B cell (primary cell): ENCODE measurements around the gene RFX8. TPM values are rescaled to one million over a fixed set of nuclear protein-coding genes. Genes with fewer than 3 reads are reported as not detected.

Source experiments
- ATAC-seq: fragments of 200-7000 bp; cut with Tn5 transposase; one replicate; pipeline ENCODE4 v1.10.0; 2021; ENCODE audit warnings: low read depth, mild to moderate bottlenecking, moderate number of reproducible peaks, moderate library complexity
- CTCF ChIA-PET: fragments of 350-600 bp; sonication (Branson Sonifier 250); formaldehyde crosslinking; loops from one replicate; lab custom pipeline; 2021; ENCODE audit warnings: antibody characterized with exemption, inconsistent platforms; lab: Charles Lee
- POLR2A ChIA-PET: fragments of 350-600 bp; sonication (Branson Sonifier 250); formaldehyde crosslinking; loops from one replicate; lab custom pipeline; 2021; ENCODE audit warnings: antibody characterized with exemption; lab: Charles Lee
- DNase-seq: peaks from one replicate; pipeline ENCODE4 v3.0.0; 2013
- H2AFZ ChIP-seq: 2 replicates; pipeline ENCODE4 v1.6.1; 2012; ENCODE audit warnings: mild to moderate bottlenecking, low read depth, low read length; ENCODE audit not compliant: insufficient read depth, poor library complexity, severe bottlenecking
- H3K27ac ChIP-seq, 2 donors: 1 replicate in 1 of 2; 2 replicates in 1 of 2; pipeline ENCODE4 v1.5.1; 2012 to 2013; ENCODE audit warnings: low read length in 2 of 2, mild to moderate bottlenecking in 2 of 2, moderate library complexity in 1 of 2
- H3K27me3 ChIP-seq, 4 experiments: fragments of 200-600 bp in 1 of 4; sonication (generic) in 1 of 4; replicated peaks in 1 of 4; 1 replicate in 2 of 4; 2 replicates in 2 of 4; pipeline versions ENCODE4 v1.6.1 to v1.7.0; 2013 to 2016; ENCODE audit warnings: low read length in 3 of 4, mild to moderate bottlenecking in 2 of 4, mixed read lengths in 1 of 4, moderate library complexity in 1 of 4; ENCODE audit not compliant: insufficient read depth in 4 of 4, control insufficient read depth in 3 of 4; ENCODE audit errors: control extremely low read depth in 1 of 4
- H3K36me3 ChIP-seq, 2 experiments: replicated peaks in 1 of 2; 1 replicate in 1 of 2; 2 replicates in 1 of 2; pipeline versions ENCODE4 v1.6.1 to v1.7.1; 2013; ENCODE audit warnings: low read length in 1 of 2; ENCODE audit not compliant: insufficient read depth in 2 of 2, control insufficient read depth in 1 of 2; ENCODE audit errors: control extremely low read depth in 1 of 2, extremely low read depth in 1 of 2
- H3K4me1 ChIP-seq, 2 donors: fragments of 200-600 bp in 1 of 2; sonication (generic) in 1 of 2; 1 replicate in 1 of 2; 2 replicates in 1 of 2; pipeline versions ENCODE4 v1.5.1 to v1.6.1; 2013 to 2017; ENCODE audit warnings: low read length in 2 of 2; ENCODE audit not compliant: control insufficient read depth in 2 of 2, insufficient read depth in 2 of 2
- H3K4me2 ChIP-seq: replicated peaks from 2 replicates; pipeline ENCODE3; 2012; ENCODE audit warnings: mild to moderate bottlenecking, low read depth, low read length; ENCODE audit not compliant: poor library complexity, severe bottlenecking
- H3K4me3 ChIP-seq, 5 experiments: fragments of 200-600 bp in 1 of 5; sonication (generic) in 1 of 5; 1 replicate in 3 of 5; 2 replicates in 2 of 5; pipeline versions ENCODE4 v1.5.1 to v1.7.0; 2011 to 2016; ENCODE audit warnings: low read length in 4 of 5, mild to moderate bottlenecking in 4 of 5, low read depth in 2 of 5, control low read depth in 1 of 5, moderate library complexity in 1 of 5; ENCODE audit not compliant: insufficient read depth in 1 of 5; ENCODE audit errors: control extremely low read depth in 1 of 5, extremely low read depth in 1 of 5
- H3K79me2 ChIP-seq: fragments of 200-600 bp; sonication (generic); one replicate; pipeline ENCODE4 v1.6.0; 2016; ENCODE audit warnings: low read length; ENCODE audit not compliant: control insufficient read depth, insufficient read depth
- H3K9ac ChIP-seq: fragments of 200-600 bp; sonication (generic); 2 replicates; pipeline ENCODE4 v1.6.1; 2017; ENCODE audit warnings: mild to moderate bottlenecking, low read length, moderate library complexity
- H3K9me3 ChIP-seq, 3 donors: one replicate each; pipeline versions ENCODE4 v1.6.1 to v1.7.1; 2013; ENCODE audit warnings: low read length in 2 of 3; ENCODE audit not compliant: control insufficient read depth in 2 of 3, insufficient read depth in 1 of 3; ENCODE audit errors: control extremely low read depth in 1 of 3
- H4K20me1 ChIP-seq: 2 replicates; pipeline ENCODE4 v1.6.0; 2012; ENCODE audit warnings: mild to moderate bottlenecking, low read length; ENCODE audit not compliant: insufficient read depth, control insufficient read depth, poor library complexity, severe bottlenecking
- H3K27ac Mint-ChIP-seq: one replicate; pipeline ENCODE4 v1.8.0; 2021; ENCODE audit warnings: mixed read lengths
- H3K27me3 Mint-ChIP-seq: one replicate; pipeline ENCODE4 v1.8.0; 2021; ENCODE audit warnings: mixed read lengths
- H3K4me1 Mint-ChIP-seq: one replicate; pipeline ENCODE4 v1.8.0; 2021; ENCODE audit warnings: mixed read lengths
- H3K4me3 Mint-ChIP-seq: one replicate; pipeline ENCODE4 v1.8.0; 2021; ENCODE audit warnings: mixed read lengths
- H3K9me3 Mint-ChIP-seq: one replicate; pipeline ENCODE4 v1.8.0; 2022; ENCODE audit warnings: mixed read lengths; ENCODE audit not compliant: insufficient read depth
- CTCF ChIP-seq: fragments of 200-600 bp; IDR thresholded peaks from one replicate; pipeline ENCODE4 v1.8.0; 2022; ENCODE audit warnings: antibody characterized with exemption, mild to moderate bottlenecking
- EZH2 ChIP-seq: IDR thresholded peaks from 2 replicates; pipeline ENCODE4 v1.6.1; 2012; ENCODE audit warnings: borderline replicate concordance, low read depth, mild to moderate bottlenecking, moderate library complexity, low read length; ENCODE audit not compliant: insufficient read depth, poor library complexity, severe bottlenecking
- WGBS: methylation state at CpG from one replicate; pipeline ENCODE4 v1.1.5; 2013; ENCODE audit warnings: missing lambda C conversion rate; ENCODE audit not compliant: insufficient coverage; 5-methylcytosine and 5-hydroxymethylcytosine counted together
- intact Hi-C: fragments of 100-400 bp; cut with micrococcal nuclease; formaldehyde crosslinking; loops from one replicate; pipeline ENCODE4 v1.10.0; 2022
- polyA plus RNA-seq: library from polyadenylated mRNA; depleted of rRNA; stranded (reverse); fragments of >200 nt; gene quantifications from 2 replicates; pipeline ENCODE4 v1.2.3, GENCODE V29; 2012
- total RNA-seq, 2 donors: library from RNA; stranded (reverse); fragments of 120-200 nt in 1 of 2; gene quantifications; 1 replicate in 1 of 2; 2 replicates in 1 of 2; pipeline versions ENCODE4 v1.2.3 to v1.2.4, GENCODE V29; 2013 to 2022

RFX8 gene
- total and polyA plus RNA-seq, 2 donors (not counting 1 experiment from before 2014, with no cell fraction given): not detected

GRCh38 chr2:101408925-101409324 lies 66.0 kb downstream of the RFX8 start:
- Histone ChIP-seq H2AFZ (no peak overlapping the region), H3K36me3 (no peaks in the 10 kb centered on the region), H3K9me3 (no peaks in the 10 kb centered on the region), H3K4me1 (peaks cover 18 to 23% of the 10 kb centered on the region in 2 donors), H3K4me3 (no peak overlapping the region), H3K27ac (no peak overlapping the region), H4K20me1 (no peaks in the 10 kb centered on the region), H3K79me2 (no peaks in the 10 kb centered on the region), H3K4me2 (no peak overlapping the region), H3K9ac (no peak overlapping the region), H3K27me3 (no peaks in the 10 kb centered on the region)
- intact Hi-C loops: loop anchor here (10.0 kb wide), 1 partner anchor 394 kb away; no protein-coding TSS in a partner anchor
- no peak for DNase-seq
- ChIA-PET POLR2A (interaction anchor here (0.6 kb wide), 1 partner anchor 17 kb away, joined by 3 read pairs; no protein-coding TSS in a partner anchor), CTCF (interaction anchor here (0.6 to 1.9 kb wide), 5 partner anchors 8 to 422 kb away, joined by 3 to 9 read pairs (median 4); no protein-coding TSS in a partner anchor)
- H3K4me1 Mint-ChIP-seq: peaks cover 17% of the 10 kb centered on the region
- ATAC-seq: no peak
- WGBS: 98% methylated on average over 5 of the region's 6 CpGs
- TF ChIP-seq CTCF (no peak), EZH2 (no peak)
- H3K9me3 Mint-ChIP-seq: no peaks in the 10 kb centered on the region
- H3K27ac Mint-ChIP-seq: no peak overlapping the region
- no peak overlapping the region for H3K4me3 Mint-ChIP-seq
- peaks cover 11% of the 10 kb centered on the region for H3K27me3 Mint-ChIP-seq

GRCh38 chr2:101405351-101405899 lies 69.5 kb downstream of the RFX8 start:
- Histone ChIP-seq H3K9me3 (no peaks in the 10 kb centered on the region), H2AFZ (peak overlapping the region; percentile 57), H4K20me1 (no peaks in the 10 kb centered on the region), H3K4me3 (no peak overlapping the region), H3K4me1 (peaks cover 44 to 50% of the 10 kb centered on the region in 2 donors), H3K4me2 (peak overlapping the region; percentile 56), H3K27ac (peak overlapping the region; percentile 12 to 38), H3K9ac (peak overlapping the region; percentile 13), H3K27me3 (no peaks in the 10 kb centered on the region), H3K79me2 (no peaks in the 10 kb centered on the region), H3K36me3 (no peaks in the 10 kb centered on the region)
- no peak for TF ChIP-seq EZH2
- TF ChIP-seq CTCF: no peak
- DNase-seq: peak; percentile 24
- intact Hi-C loops: loop anchor here (10.0 kb wide), 1 partner anchor 391 kb away; no protein-coding TSS in a partner anchor
- no peak for ATAC-seq
- no CpG with 5 or more reads among the region's 7 CpGs for WGBS
- Mint-ChIP-seq H3K27ac (no peak overlapping the region), H3K9me3 (no peaks in the 10 kb centered on the region), H3K4me1 (peaks cover 46% of the 10 kb centered on the region), H3K4me3 (peak overlapping the region; percentile 13), H3K27me3 (peaks cover 5% of the 10 kb centered on the region)
- ChIA-PET POLR2A (interaction anchor here (0.6 kb wide), 1 partner anchor 402 kb away, joined by 3 read pairs; no protein-coding TSS in a partner anchor), CTCF (interaction anchor here (0.8 to 1.8 kb wide), 4 partner anchors 12 to 417 kb away, joined by 3 to 4 read pairs (median 4); no protein-coding TSS in a partner anchor)
